GM19240 (cell line): ENCODE results near the gene COL16A1.

Experiments
- DNase-seq: peaks from one replicate; pipeline ENCODE4 v3.0.0; 2011; ENCODE audit warnings: low spot score; ENCODE audit not compliant: insufficient read length

The COL16A1 gene

GRCh38 chr1:31667065-31667785 is 36.6 kb downstream of the COL16A1 start:
- no peak for DNase-seq

- DNase-seq: no peak
Observed at GRCh38 chr1:31666263-31666963, 37.4 kb downstream of the COL16A1 start.

GRCh38 chr1:31665234-31665878 is 38.5 kb downstream of the COL16A1 start:
- DNase-seq: no peak

- DNase-seq: no peak
Observed at GRCh38 chr1:31664528-31664927, 39.3 kb downstream of the COL16A1 start.

- DNase-seq: peak; percentile 76
Observed at GRCh38 chr1:31663622-31664452, 40.0 kb downstream of the COL16A1 start.

- DNase-seq: no peak
Observed at GRCh38 chr1:31662463-31662862, 41.4 kb downstream of the COL16A1 start.

- no peak for DNase-seq
Observed at GRCh38 chr1:31661856-31662255, 42.0 kb downstream of the COL16A1 start.

- no peak for DNase-seq
Observed at GRCh38 chr1:31660871-31661455, 42.9 kb downstream of the COL16A1 start.

- DNase-seq: no peak
Observed at GRCh38 chr1:31659889-31660288, 43.9 kb downstream of the COL16A1 start.

GRCh38 chr1:31658721-31659120 is 45.1 kb downstream of the COL16A1 start:
- no peak for DNase-seq

- no peak for DNase-seq
Observed at GRCh38 chr1:31657972-31658510, 45.8 kb downstream of the COL16A1 start.

- no peak for DNase-seq
Observed at GRCh38 chr1:31657020-31657804, 46.6 kb downstream of the COL16A1 start.

- DNase-seq: no peak
Observed at GRCh38 chr1:31655756-31656155, 48.1 kb downstream of the COL16A1 start.

- DNase-seq: no peak
Observed at GRCh38 chr1:31655104-31655503, 48.7 kb downstream of the COL16A1 start.

GRCh38 chr1:31654474-31654776 is 49.4 kb downstream of the COL16A1 start:
- DNase-seq: no peak

GRCh38 chr1:31653717-31654473 is 49.9 kb downstream of the COL16A1 start:
- no peak for DNase-seq

GRCh38 chr1:31652891-31653499 is 50.8 kb downstream of the COL16A1 start:
- DNase-seq: no peak

- DNase-seq: no peak
Observed at GRCh38 chr1:31651766-31652165, 52.1 kb downstream of the COL16A1 start.

GRCh38 chr1:31651089-31651420 is 52.8 kb downstream of the COL16A1 start:
- no peak for DNase-seq
